ENCODE results near the gene SLC9A8.

- TF ChIP-seq EZH2phosphoT487 (IDR thresholded peaks at IDR 0.05; ENCODE audit: insufficient read depth, low read depth) (no peak), EZH2 (IDR thresholded peaks at IDR 0.05; ENCODE audit: insufficient read depth, poor library complexity, severe bottlenecking) (no peak)
Measured at GRCh38 chr20:49935746-49936152, 123.1 kb downstream of the SLC9A8 start.
